ENCODE results near the gene ING1.

DNA sequence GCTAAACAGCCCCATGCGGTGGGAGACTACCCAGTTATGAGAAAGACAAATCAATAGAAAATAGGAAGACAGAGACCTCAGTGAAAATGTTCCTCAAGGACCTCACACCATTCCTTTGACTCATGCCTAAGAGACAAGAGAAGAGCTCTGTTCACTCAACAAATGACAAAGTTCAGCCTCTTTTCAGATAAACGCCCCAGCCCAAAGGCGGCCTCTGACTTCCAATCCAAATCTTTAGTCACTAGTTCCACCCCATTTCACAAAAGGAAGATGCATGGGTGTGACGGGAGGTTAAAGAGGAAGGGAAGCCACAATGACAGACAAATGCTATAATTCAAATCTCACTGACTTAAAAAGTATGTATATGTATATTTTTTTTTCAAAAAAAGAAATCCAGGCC is 15.7 kb upstream of the ING1 start:
- TF ChIP-seq GATA2 (IDR thresholded peaks at IDR 0.05; ENCODE audit: low read depth, low read length) (no peak), GATA3 (IDR thresholded peaks at IDR 0.05; ENCODE audit: low read depth, low read length) (no peak)

Measured in SH-SY5Y (cell line).